GM23338 (cell line): Measurements from ENCODE around the gene CCDC170. TPM values are rescaled to one million over a fixed set of nuclear protein-coding genes. Genes with fewer than 3 reads are reported as not detected.

ENCODE experiments used
- ATAC-seq: fragments of 200-7000 bp; cut with Tn5 transposase; 3 replicates; pipeline ENCODE4 v1.9.1; 2020
- DNase-seq: peaks from one replicate; pipeline ENCODE4 v3.0.0-alpha.2; 2015; ENCODE audit warnings: low spot score
- H2AFZ ChIP-seq: fragments of 200-600 bp; sonication (generic); 2 replicates; pipeline ENCODE4 v1.8.0; 2016; ENCODE audit warnings: antibody characterized with exemption, mild to moderate bottlenecking, moderate library complexity
- H3F3A ChIP-seq: fragments of 200-600 bp; sonication (generic); replicated peaks from 2 replicates; pipeline ENCODE4 v1.8.0; 2017; ENCODE audit warnings: antibody characterized with exemption, mixed run types, low read depth
- H3K27ac ChIP-seq: fragments of 200-600 bp; sonication (generic); 2 replicates; pipeline ENCODE4 v1.6.1; 2016; ENCODE audit warnings: low read depth
- H3K27me3 ChIP-seq: fragments of 200-600 bp; sonication (generic); 2 replicates; pipeline ENCODE4 v1.8.0; 2016; ENCODE audit warnings: mild to moderate bottlenecking, mixed run types, moderate library complexity; ENCODE audit not compliant: insufficient read depth
- H3K36me3 ChIP-seq: fragments of 200-600 bp; sonication (generic); 2 replicates; pipeline ENCODE4 v1.8.0; 2016; ENCODE audit warnings: mild to moderate bottlenecking; ENCODE audit not compliant: insufficient read depth
- H3K4me1 ChIP-seq: fragments of 200-600 bp; sonication (generic); 2 replicates; pipeline ENCODE4 v1.8.0; 2016; ENCODE audit warnings: mild to moderate bottlenecking, moderate library complexity; ENCODE audit not compliant: insufficient read depth
- H3K4me2 ChIP-seq: fragments of 200-600 bp; sonication (generic); 2 replicates; pipeline ENCODE4 v1.7.1; 2017; ENCODE audit warnings: mixed run types
- H3K4me3 ChIP-seq: fragments of 200-600 bp; sonication (generic); 2 replicates; pipeline ENCODE4 v1.6.1; 2016; ENCODE audit warnings: mixed run types
- H3K79me2 ChIP-seq: fragments of 200-600 bp; sonication (generic); replicated peaks from 2 replicates; pipeline ENCODE4 v1.8.0; 2017; ENCODE audit warnings: mild to moderate bottlenecking; ENCODE audit not compliant: insufficient read depth
- H3K9me2 ChIP-seq: fragments of 200-600 bp; sonication (generic); 2 replicates; pipeline ENCODE4 v1.8.0; 2017; ENCODE audit not compliant: insufficient read depth
- H4K20me1 ChIP-seq: fragments of 200-600 bp; sonication (generic); replicated peaks from 2 replicates; pipeline ENCODE4 v1.8.0; 2017; ENCODE audit warnings: mild to moderate bottlenecking; ENCODE audit not compliant: insufficient read depth
- H3K27ac Mint-ChIP-seq: 2 replicates; pipeline ENCODE4 v1.8.0; 2020; ENCODE audit warnings: inconsistent platforms, mild to moderate bottlenecking, moderate library complexity, mixed read lengths
- H3K27me3 Mint-ChIP-seq: 3 replicates; pipeline ENCODE4 v1.8.0; 2022; ENCODE audit warnings: low read depth, mild to moderate bottlenecking, moderate library complexity, mixed read lengths, inconsistent platforms; ENCODE audit not compliant: insufficient read depth, poor library complexity
- H3K36me3 Mint-ChIP-seq: 3 replicates; pipeline ENCODE4 v1.8.0; 2021; ENCODE audit warnings: low read depth, mild to moderate bottlenecking, inconsistent platforms, moderate library complexity, mixed read lengths
- H3K4me1 Mint-ChIP-seq: 3 replicates; pipeline ENCODE4 v1.8.0; 2020; ENCODE audit warnings: mild to moderate bottlenecking, inconsistent platforms, mixed read lengths
- H3K4me3 Mint-ChIP-seq: 3 replicates; pipeline ENCODE4 v1.8.0; 2021; ENCODE audit warnings: moderate library complexity, mild to moderate bottlenecking, inconsistent platforms, mixed read lengths
- H3K9me3 Mint-ChIP-seq: 3 replicates; pipeline ENCODE4 v1.8.0; 2020; ENCODE audit warnings: moderate library complexity, mild to moderate bottlenecking, inconsistent platforms, mixed read lengths
- CREB1 ChIP-seq: fragments of 250-450 bp; sonication (Bioruptor Pico); IDR thresholded peaks from 2 replicates; pipeline ENCODE4 v1.5.0; 2020; ENCODE audit warnings: low read depth, mild to moderate bottlenecking, moderate library complexity
- JUNB ChIP-seq: IDR thresholded peaks from one replicate; pipeline ENCODE4 v1.6.1; 2016; ENCODE audit warnings: antibody characterized with exemption; ENCODE audit not compliant: unreplicated experiment
- POLR2AphosphoS5 ChIP-seq: IDR thresholded peaks from 2 replicates; pipeline ENCODE4 v1.6.1; 2016; ENCODE audit warnings: antibody characterized with exemption, low read depth
- STAT1 ChIP-seq: IDR thresholded peaks from one replicate; pipeline ENCODE4 v1.6.1; 2016; ENCODE audit warnings: antibody characterized with exemption; ENCODE audit not compliant: unreplicated experiment
- ZNF114 ChIP-seq: fragments of 250-450 bp; sonication (Bioruptor Pico); IDR thresholded peaks from 2 replicates; pipeline ENCODE4 v1.5.0; 2020; ENCODE audit warnings: mild to moderate bottlenecking, moderate library complexity
- polyA plus RNA-seq: library from polyadenylated mRNA; unstranded; fragments of >200 nt; fragmentation: Nextera tagmentation; extraction: Ambion mirVana; gene quantifications from 2 replicates; pipeline ENCODE4 v1.2.1, GENCODE V29; 2016
- total RNA-seq: library from RNA; depleted of rRNA; stranded (reverse); fragments of >200 nt; shearing (Covaris generic); gene quantifications from 2 replicates; pipeline ENCODE4 v1.2.3, GENCODE V29; 2014
- TF ChIP-seq, protein P1 (sequence below), 2 experiments: fragments of 200-600 bp in 1 of 2; sonication (generic) in 1 of 2; conservative IDR thresholded peaks; 2 replicates each; pipeline versions ENCODE4 v1.5.1 to v1.6.1; 2016 to 2017; ENCODE audit warnings: antibody characterized with exemption in 2 of 2, low read depth in 2 of 2, mild to moderate bottlenecking in 2 of 2, moderate library complexity in 1 of 2
- TF ChIP-seq, protein P2 (sequence below): fragments of 250-450 bp; sonication (Bioruptor Pico); IDR thresholded peaks from 2 replicates; pipeline ENCODE4 v1.5.0; 2020; ENCODE audit warnings: mild to moderate bottlenecking, moderate library complexity
- TF ChIP-seq, protein P3 (sequence below): IDR thresholded peaks from one replicate; pipeline ENCODE4 v1.6.1; 2018; ENCODE audit warnings: antibody characterized with exemption; ENCODE audit not compliant: unreplicated experiment
- TF ChIP-seq, protein P4 (sequence below): IDR thresholded peaks from 2 replicates; pipeline ENCODE4 v1.6.1; 2016; ENCODE audit warnings: antibody characterized with exemption

CCDC170 gene
- total and polyA plus RNA-seq, 2 experiments from 2014 or later, result 0.18 TPM; not detected in 1

DNA sequence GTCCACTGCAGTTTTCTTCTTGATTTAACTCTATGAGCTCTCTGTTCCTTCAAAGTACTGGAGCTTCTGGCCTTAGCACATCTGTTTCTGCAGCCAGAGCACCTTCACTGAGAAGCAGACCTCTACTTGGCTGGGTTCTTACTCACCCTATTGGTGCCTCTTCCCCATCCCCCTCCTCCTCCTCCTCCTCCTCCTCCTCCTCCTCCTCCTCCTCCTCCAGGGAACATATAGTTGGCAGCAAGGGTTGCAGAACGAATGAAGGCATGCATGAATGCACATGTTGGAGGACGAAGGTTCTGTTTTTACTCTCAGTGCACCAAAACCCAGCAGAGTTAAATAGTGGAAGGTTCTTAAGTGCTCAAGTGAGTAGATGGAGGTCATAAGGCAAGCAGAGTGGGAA is 172.7 kb downstream of the CCDC170 start (continued):
- TF ChIP-seq CREB1 (CRISPR knock-in tag), result no peak
- TF ChIP-seq, protein P1, sequence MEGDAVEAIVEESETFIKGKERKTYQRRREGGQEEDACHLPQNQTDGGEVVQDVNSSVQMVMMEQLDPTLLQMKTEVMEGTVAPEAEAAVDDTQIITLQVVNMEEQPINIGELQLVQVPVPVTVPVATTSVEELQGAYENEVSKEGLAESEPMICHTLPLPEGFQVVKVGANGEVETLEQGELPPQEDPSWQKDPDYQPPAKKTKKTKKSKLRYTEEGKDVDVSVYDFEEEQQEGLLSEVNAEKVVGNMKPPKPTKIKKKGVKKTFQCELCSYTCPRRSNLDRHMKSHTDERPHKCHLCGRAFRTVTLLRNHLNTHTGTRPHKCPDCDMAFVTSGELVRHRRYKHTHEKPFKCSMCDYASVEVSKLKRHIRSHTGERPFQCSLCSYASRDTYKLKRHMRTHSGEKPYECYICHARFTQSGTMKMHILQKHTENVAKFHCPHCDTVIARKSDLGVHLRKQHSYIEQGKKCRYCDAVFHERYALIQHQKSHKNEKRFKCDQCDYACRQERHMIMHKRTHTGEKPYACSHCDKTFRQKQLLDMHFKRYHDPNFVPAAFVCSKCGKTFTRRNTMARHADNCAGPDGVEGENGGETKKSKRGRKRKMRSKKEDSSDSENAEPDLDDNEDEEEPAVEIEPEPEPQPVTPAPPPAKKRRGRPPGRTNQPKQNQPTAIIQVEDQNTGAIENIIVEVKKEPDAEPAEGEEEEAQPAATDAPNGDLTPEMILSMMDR (conservative IDR thresholded peaks at IDR 0.05; ENCODE audit: low read depth in 2 of 2), result no peak
- no peak for TF ChIP-seq STAT1

DNA sequence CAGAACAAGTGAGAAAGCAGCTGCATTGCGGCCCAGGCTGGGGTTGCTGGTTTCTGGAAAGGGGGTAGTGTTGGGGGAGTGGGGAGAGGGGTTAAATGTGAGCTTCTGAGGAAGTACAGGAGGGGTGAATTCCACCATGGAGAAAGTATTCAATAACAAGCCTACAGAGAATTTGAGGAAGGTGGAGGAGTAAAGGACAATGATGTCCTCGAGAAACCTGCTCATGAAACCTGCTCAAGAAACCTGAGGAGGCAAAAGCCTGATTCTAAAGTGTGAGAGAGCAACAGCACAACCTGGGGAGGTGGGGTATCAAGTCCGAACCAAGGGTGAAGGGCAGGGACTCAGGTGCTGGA is 175.4 kb downstream of the CCDC170 start:
- TF ChIP-seq, protein P2, sequence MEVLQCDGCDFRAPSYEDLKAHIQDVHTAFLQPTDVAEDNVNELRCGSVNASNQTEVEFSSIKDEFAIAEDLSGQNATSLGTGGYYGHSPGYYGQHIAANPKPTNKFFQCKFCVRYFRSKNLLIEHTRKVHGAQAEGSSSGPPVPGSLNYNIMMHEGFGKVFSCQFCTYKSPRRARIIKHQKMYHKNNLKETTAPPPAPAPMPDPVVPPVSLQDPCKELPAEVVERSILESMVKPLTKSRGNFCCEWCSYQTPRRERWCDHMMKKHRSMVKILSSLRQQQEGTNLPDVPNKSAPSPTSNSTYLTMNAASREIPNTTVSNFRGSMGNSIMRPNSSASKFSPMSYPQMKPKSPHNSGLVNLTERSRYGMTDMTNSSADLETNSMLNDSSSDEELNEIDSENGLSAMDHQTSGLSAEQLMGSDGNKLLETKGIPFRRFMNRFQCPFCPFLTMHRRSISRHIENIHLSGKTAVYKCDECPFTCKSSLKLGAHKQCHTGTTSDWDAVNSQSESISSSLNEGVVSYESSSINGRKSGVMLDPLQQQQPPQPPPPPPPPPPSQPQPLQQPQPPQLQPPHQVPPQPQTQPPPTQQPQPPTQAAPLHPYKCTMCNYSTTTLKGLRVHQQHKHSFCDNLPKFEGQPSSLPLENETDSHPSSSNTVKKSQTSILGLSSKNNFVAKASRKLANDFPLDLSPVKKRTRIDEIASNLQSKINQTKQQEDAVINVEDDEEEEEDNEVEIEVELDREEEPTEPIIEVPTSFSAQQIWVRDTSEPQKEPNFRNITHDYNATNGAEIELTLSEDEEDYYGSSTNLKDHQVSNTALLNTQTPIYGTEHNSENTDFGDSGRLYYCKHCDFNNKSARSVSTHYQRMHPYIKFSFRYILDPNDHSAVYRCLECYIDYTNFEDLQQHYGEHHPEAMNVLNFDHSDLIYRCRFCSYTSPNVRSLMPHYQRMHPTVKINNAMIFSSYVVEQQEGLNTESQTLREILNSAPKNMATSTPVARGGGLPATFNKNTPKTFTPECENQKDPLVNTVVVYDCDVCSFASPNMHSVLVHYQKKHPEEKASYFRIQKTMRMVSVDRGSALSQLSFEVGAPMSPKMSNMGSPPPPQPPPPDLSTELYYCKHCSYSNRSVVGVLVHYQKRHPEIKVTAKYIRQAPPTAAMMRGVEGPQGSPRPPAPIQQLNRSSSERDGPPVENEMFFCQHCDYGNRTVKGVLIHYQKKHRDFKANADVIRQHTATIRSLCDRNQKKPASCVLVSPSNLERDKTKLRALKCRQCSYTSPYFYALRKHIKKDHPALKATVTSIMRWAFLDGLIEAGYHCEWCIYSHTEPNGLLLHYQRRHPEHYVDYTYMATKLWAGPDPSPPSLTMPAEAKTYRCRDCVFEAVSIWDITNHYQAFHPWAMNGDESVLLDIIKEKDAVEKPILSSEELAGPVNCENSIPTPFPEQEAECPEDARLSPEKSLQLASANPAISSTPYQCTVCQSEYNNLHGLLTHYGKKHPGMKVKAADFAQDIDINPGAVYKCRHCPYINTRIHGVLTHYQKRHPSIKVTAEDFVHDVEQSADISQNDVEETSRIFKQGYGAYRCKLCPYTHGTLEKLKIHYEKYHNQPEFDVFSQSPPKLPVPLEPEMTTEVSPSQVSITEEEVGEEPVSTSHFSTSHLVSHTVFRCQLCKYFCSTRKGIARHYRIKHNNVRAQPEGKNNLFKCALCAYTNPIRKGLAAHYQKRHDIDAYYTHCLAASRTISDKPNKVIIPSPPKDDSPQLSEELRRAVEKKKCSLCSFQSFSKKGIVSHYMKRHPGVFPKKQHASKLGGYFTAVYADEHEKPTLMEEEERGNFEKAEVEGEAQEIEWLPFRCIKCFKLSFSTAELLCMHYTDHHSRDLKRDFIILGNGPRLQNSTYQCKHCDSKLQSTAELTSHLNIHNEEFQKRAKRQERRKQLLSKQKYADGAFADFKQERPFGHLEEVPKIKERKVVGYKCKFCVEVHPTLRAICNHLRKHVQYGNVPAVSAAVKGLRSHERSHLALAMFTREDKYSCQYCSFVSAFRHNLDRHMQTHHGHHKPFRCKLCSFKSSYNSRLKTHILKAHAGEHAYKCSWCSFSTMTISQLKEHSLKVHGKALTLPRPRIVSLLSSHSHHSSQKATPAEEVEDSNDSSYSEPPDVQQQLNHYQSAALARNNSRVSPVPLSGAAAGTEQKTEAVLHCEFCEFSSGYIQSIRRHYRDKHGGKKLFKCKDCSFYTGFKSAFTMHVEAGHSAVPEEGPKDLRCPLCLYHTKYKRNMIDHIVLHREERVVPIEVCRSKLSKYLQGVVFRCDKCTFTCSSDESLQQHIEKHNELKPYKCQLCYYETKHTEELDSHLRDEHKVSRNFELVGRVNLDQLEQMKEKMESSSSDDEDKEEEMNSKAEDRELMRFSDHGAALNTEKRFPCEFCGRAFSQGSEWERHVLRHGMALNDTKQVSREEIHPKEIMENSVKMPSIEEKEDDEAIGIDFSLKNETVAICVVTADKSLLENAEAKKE (CRISPR knock-in tag), result no peak
- TF ChIP-seq ZNF114 (no peak), POLR2AphosphoS5 (no peak), JUNB (no peak)
- TF ChIP-seq, protein P3, sequence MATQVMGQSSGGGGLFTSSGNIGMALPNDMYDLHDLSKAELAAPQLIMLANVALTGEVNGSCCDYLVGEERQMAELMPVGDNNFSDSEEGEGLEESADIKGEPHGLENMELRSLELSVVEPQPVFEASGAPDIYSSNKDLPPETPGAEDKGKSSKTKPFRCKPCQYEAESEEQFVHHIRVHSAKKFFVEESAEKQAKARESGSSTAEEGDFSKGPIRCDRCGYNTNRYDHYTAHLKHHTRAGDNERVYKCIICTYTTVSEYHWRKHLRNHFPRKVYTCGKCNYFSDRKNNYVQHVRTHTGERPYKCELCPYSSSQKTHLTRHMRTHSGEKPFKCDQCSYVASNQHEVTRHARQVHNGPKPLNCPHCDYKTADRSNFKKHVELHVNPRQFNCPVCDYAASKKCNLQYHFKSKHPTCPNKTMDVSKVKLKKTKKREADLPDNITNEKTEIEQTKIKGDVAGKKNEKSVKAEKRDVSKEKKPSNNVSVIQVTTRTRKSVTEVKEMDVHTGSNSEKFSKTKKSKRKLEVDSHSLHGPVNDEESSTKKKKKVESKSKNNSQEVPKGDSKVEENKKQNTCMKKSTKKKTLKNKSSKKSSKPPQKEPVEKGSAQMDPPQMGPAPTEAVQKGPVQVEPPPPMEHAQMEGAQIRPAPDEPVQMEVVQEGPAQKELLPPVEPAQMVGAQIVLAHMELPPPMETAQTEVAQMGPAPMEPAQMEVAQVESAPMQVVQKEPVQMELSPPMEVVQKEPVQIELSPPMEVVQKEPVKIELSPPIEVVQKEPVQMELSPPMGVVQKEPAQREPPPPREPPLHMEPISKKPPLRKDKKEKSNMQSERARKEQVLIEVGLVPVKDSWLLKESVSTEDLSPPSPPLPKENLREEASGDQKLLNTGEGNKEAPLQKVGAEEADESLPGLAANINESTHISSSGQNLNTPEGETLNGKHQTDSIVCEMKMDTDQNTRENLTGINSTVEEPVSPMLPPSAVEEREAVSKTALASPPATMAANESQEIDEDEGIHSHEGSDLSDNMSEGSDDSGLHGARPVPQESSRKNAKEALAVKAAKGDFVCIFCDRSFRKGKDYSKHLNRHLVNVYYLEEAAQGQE, result no peak
- TF ChIP-seq, protein P4, sequence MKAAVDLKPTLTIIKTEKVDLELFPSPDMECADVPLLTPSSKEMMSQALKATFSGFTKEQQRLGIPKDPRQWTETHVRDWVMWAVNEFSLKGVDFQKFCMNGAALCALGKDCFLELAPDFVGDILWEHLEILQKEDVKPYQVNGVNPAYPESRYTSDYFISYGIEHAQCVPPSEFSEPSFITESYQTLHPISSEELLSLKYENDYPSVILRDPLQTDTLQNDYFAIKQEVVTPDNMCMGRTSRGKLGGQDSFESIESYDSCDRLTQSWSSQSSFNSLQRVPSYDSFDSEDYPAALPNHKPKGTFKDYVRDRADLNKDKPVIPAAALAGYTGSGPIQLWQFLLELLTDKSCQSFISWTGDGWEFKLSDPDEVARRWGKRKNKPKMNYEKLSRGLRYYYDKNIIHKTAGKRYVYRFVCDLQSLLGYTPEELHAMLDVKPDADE, result no peak
- TF ChIP-seq, protein P1 (conservative IDR thresholded peaks at IDR 0.05; ENCODE audit: low read depth in 2 of 2), result no peak
- 0 out of 2 replicates have a peak, but pooled peaks cover 3% of the 10 kb centered on the region for H3K9me2 ChIP-seq
- no peaks in the 10 kb centered on the region for H3K27me3 ChIP-seq
- Mint-ChIP-seq H3K4me3 (no peak overlapping the region), H3K9me3 (peaks cover 6% of the 10 kb centered on the region; the same call in 2 of the 3 replicates), H3K27ac (no peak overlapping the region), H3K4me1 (no peaks in the 10 kb centered on the region), H3K27me3 (no peaks in the 10 kb centered on the region), H3K36me3 (no peaks in the 10 kb centered on the region; the same call in 2 of the 3 replicates)
- no peaks in the 10 kb centered on the region for H3K36me3 ChIP-seq
- ATAC-seq, result no peak
- H3K27ac ChIP-seq, result no peak overlapping the region
- H4K20me1 ChIP-seq, result no peaks in the 10 kb centered on the region
- H3K4me1 ChIP-seq, result no peaks in the 10 kb centered on the region
- H3K4me2 ChIP-seq, result no peak overlapping the region
- DNase-seq, result no peak
- H3K79me2 ChIP-seq, result no peaks in the 10 kb centered on the region
- H2AFZ ChIP-seq, result no peak overlapping the region
- no peak overlapping the region for H3K4me3 ChIP-seq
- no peaks in the 10 kb centered on the region for H3F3A ChIP-seq
